Memory B cell (primary cell): ENCODE data around the gene CPLX3.

Experiments
- ATAC-seq: fragments of 150-1000 bp; cut with Tn5 transposase; 2 replicates; pipeline ENCODE4 v1.10.0; 2021; ENCODE audit warnings: low read depth, mild to moderate bottlenecking, moderate library complexity
- DNase-seq, 2 donors: peaks; one replicate each; pipeline ENCODE4 v3.0.0; 2022; ENCODE audit warnings: low spot score in 2 of 2
- H3K27ac Mint-ChIP-seq: one replicate; pipeline ENCODE4 v1.8.0; 2022; ENCODE audit warnings: mild to moderate bottlenecking, moderate library complexity, mixed read lengths
- H3K27me3 Mint-ChIP-seq: one replicate; pipeline ENCODE4 v1.8.0; 2022; ENCODE audit warnings: mixed read lengths
- H3K36me3 Mint-ChIP-seq: one replicate; pipeline ENCODE4 v1.8.0; 2022; ENCODE audit warnings: mild to moderate bottlenecking, mixed read lengths
- H3K4me1 Mint-ChIP-seq: one replicate; pipeline ENCODE4 v1.8.0; 2022; ENCODE audit warnings: mixed read lengths
- H3K4me3 Mint-ChIP-seq: one replicate; pipeline ENCODE4 v1.8.0; 2022; ENCODE audit warnings: mild to moderate bottlenecking, moderate library complexity, mixed read lengths
- H3K9me3 Mint-ChIP-seq: one replicate; pipeline ENCODE4 v1.8.0; 2022; ENCODE audit warnings: mixed read lengths

CPLX3 gene

GRCh38 chr15:74822233-74822632 lies 4.2 kb upstream of the CPLX3 start:
- DNase-seq (no peak), ATAC-seq (no peak)
- Mint-ChIP-seq H3K9me3 (no peaks in the 10 kb centered on the region), H3K27ac (no peak overlapping the region), H3K4me3 (no peak overlapping the region), H3K27me3 (peaks cover 3% of the 10 kb centered on the region), H3K4me1 (peaks cover 41% of the 10 kb centered on the region), H3K36me3 (no peaks in the 10 kb centered on the region)

- DNase-seq, result no peak
- no peak overlapping the region for H3K27ac Mint-ChIP-seq
- H3K36me3 Mint-ChIP-seq, result no peaks in the 10 kb centered on the region
- ATAC-seq, result no peak
- peaks cover 4% of the 10 kb centered on the region for H3K27me3 Mint-ChIP-seq
- peaks cover 35% of the 10 kb centered on the region for H3K4me1 Mint-ChIP-seq
- H3K4me3 Mint-ChIP-seq, result no peak overlapping the region
- no peaks in the 10 kb centered on the region for H3K9me3 Mint-ChIP-seq
These were observed 3.1 kb upstream of the CPLX3 start for GRCh38 chr15:74823324-74823723.

DNA sequence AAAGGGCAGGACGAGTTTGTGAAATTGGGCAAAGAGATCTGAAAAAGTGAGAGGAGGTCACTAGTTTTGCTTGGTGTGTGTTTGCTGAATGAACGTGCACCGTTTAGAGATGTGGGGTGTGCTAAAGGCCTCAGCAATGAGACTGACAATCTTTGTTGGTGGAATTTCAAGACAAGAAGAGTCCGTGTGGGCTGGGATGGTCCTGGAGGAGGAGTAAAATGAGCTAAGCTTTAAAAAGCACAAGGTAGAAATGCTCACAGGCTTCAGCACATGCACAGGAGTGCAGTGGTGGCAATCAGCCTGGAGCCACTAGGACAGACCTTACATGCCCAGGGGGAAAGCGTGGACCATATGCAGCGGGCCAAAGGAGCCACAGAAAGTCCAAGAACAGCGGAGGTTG lies 1.5 kb upstream of the CPLX3 start:
- Mint-ChIP-seq H3K36me3 (no peaks in the 10 kb centered on the region), H3K27me3 (peaks cover 4% of the 10 kb centered on the region), H3K4me3 (no peak overlapping the region), H3K4me1 (peaks cover 23% of the 10 kb centered on the region), H3K27ac (no peak overlapping the region), H3K9me3 (no peaks in the 10 kb centered on the region)
- ATAC-seq (no peak), DNase-seq (no peak)

GRCh38 chr15:74825866-74826265 lies 561 bp upstream of the CPLX3 start:
- H3K27me3 Mint-ChIP-seq, result peaks cover 4% of the 10 kb centered on the region
- no peak overlapping the region for H3K4me3 Mint-ChIP-seq
- H3K36me3 Mint-ChIP-seq, result no peaks in the 10 kb centered on the region
- DNase-seq (no peak), ATAC-seq (no peak)
- H3K9me3 Mint-ChIP-seq, result no peaks in the 10 kb centered on the region
- peaks cover 15% of the 10 kb centered on the region for H3K4me1 Mint-ChIP-seq
- H3K27ac Mint-ChIP-seq, result no peak overlapping the region

DNA sequence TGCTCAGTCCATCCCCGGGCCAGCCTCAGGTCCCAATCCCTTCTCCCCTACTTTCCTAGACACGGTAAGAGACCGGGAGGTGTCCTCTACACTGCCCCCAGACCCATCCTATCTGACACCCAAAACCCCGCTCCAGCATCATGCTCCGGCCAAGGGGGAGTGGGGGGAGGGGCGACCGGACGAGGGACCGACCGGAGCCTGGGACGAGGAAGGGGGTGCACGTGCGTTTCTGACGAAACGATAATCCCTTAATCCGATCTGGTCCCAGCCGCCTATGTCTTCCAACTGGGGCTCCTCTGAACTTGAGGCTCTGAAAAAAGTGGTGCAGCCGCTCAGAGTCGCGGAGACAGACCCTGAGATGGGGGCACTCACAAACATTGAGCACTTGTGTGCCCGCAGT lies 494 bp downstream of the CPLX3 start:
- peaks cover 6% of the 10 kb centered on the region for H3K4me1 Mint-ChIP-seq
- no peaks in the 10 kb centered on the region for H3K36me3 Mint-ChIP-seq
- ATAC-seq, result no peak
- no peaks in the 10 kb centered on the region for H3K9me3 Mint-ChIP-seq
- peaks cover 4% of the 10 kb centered on the region for H3K27me3 Mint-ChIP-seq
- no peak overlapping the region for H3K27ac Mint-ChIP-seq
- no peak for DNase-seq
- no peak overlapping the region for H3K4me3 Mint-ChIP-seq

DNA sequence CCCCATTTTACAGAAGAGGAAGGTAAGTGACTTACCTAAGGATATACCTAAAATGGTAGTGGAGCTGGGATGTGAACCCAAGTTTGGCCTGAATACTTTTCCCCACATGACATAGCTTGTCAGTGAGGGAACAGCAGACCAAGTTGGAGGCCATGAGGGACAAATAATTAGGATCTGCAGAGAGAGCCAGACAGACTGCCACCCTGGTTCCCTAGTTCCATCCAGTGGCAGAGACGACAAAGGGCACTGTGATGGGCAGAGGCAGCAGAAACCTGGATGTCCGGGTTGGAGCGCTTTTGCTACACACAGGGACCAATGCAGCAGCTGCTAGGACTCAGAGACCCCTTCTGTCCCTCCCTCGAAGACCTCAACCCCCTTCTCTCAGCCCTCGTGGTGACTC lies 1.2 kb downstream of the CPLX3 start:
- Mint-ChIP-seq H3K36me3 (no peaks in the 10 kb centered on the region), H3K27ac (no peak overlapping the region), H3K9me3 (no peaks in the 10 kb centered on the region), H3K4me1 (peaks cover 6% of the 10 kb centered on the region), H3K4me3 (no peak overlapping the region), H3K27me3 (peaks cover 4% of the 10 kb centered on the region)
- no peak for DNase-seq
- ATAC-seq, result no peak

DNA sequence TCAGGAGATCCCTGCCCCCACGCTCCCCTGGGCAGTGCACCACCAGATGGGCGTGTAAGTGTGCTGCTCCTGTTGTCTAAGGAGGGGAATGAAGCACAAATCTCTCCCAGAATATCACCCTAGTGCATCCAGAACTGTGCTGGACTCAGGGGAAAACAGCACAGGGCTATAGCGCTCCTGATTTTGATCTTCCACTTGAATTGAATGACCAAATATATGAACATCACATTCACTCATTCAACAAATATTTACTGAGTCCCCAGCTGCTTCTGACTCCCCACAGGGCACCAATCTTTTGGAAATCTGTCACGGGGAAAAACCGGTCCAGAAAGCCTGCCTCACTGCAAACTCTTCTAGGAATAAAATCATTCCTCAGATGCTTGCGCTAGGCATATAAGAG lies 2.4 kb downstream of the CPLX3 start:
- Mint-ChIP-seq H3K27ac (no peak overlapping the region), H3K27me3 (peaks cover 4% of the 10 kb centered on the region), H3K36me3 (no peaks in the 10 kb centered on the region), H3K4me1 (peaks cover 11% of the 10 kb centered on the region), H3K4me3 (no peak overlapping the region), H3K9me3 (no peaks in the 10 kb centered on the region)
- ATAC-seq, result no peak
- no peak for DNase-seq

- H3K4me3 Mint-ChIP-seq, result no peak overlapping the region
- peaks cover 11% of the 10 kb centered on the region for H3K4me1 Mint-ChIP-seq
- ATAC-seq (no peak), DNase-seq (no peak)
- no peaks in the 10 kb centered on the region for H3K36me3 Mint-ChIP-seq
- H3K27me3 Mint-ChIP-seq, result peaks cover 4% of the 10 kb centered on the region
- no peaks in the 10 kb centered on the region for H3K9me3 Mint-ChIP-seq
- H3K27ac Mint-ChIP-seq, result no peak overlapping the region
These were observed 3.1 kb downstream of the CPLX3 start for GRCh38 chr15:74829486-74829885.

DNA sequence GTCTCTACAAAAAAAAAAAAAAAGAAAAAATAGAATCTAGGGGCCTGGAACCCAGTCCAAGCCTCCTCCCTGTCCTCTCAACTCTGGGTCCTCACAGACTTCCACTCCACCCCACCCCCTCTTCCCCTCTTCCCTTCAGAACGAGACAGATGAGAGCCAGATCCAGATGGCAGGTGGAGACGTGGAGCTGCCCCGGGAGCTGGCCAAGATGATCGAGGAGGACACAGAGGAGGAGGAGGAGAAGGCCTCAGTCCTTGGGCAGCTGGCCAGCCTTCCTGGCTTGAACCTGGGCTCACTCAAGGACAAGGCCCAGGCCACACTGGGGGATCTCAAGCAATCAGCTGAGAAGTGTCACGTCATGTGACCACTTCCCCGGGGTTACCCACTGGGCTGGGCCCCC lies 3.6 kb downstream of the CPLX3 start:
- Mint-ChIP-seq H3K36me3 (no peaks in the 10 kb centered on the region), H3K27me3 (peaks cover 4% of the 10 kb centered on the region), H3K4me3 (no peak overlapping the region), H3K9me3 (no peaks in the 10 kb centered on the region), H3K4me1 (peaks cover 9% of the 10 kb centered on the region), H3K27ac (no peak overlapping the region)
- no peak for DNase-seq
- no peak for ATAC-seq

GRCh38 chr15:74830868-74831267 lies 4.4 kb downstream of the CPLX3 start:
- Mint-ChIP-seq H3K4me1 (peaks cover 11% of the 10 kb centered on the region), H3K36me3 (no peaks in the 10 kb centered on the region), H3K27me3 (peaks cover 4% of the 10 kb centered on the region), H3K9me3 (no peaks in the 10 kb centered on the region), H3K27ac (no peak overlapping the region), H3K4me3 (no peak overlapping the region)
- no peak for ATAC-seq
- DNase-seq, result no peak

GRCh38 chr15:74831813-74832495 lies 5.5 kb downstream of the CPLX3 start:
- no peak overlapping the region for H3K27ac Mint-ChIP-seq
- ATAC-seq (no peak), DNase-seq (no peak)
- H3K9me3 Mint-ChIP-seq, result no peaks in the 10 kb centered on the region
- H3K4me3 Mint-ChIP-seq, result no peak overlapping the region
- H3K27me3 Mint-ChIP-seq, result peaks cover 4% of the 10 kb centered on the region
- no peaks in the 10 kb centered on the region for H3K36me3 Mint-ChIP-seq
- H3K4me1 Mint-ChIP-seq, result peaks cover 8% of the 10 kb centered on the region

DNA sequence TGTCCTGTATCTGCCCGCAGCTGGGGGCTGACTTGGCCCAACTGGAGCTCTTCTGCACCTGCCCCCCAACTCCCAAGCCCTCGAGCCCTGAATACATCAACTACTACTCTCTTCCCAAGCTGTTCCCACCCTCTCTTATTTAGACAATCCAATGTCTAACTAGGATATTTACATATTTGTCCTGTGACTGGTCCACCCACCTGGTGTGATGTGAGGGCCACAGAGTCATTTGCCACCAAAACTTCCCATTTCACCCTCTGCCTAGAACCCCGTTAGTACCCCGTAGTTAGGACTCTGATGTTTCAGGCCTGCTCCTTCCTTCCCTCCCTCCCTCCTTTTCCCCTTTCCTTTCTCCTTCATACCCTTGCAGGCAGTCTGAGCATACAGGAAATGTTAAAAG lies 6.4 kb downstream of the CPLX3 start:
- Mint-ChIP-seq H3K36me3 (no peaks in the 10 kb centered on the region), H3K9me3 (no peaks in the 10 kb centered on the region), H3K4me1 (peaks cover 8% of the 10 kb centered on the region), H3K27ac (no peak overlapping the region), H3K4me3 (no peak overlapping the region), H3K27me3 (peaks cover 2% of the 10 kb centered on the region)
- ATAC-seq (no peak), DNase-seq (no peak)

GRCh38 chr15:74833376-74834107 lies 7.1 kb downstream of the CPLX3 start:
- Mint-ChIP-seq H3K4me3 (no peak overlapping the region), H3K36me3 (no peaks in the 10 kb centered on the region), H3K9me3 (no peaks in the 10 kb centered on the region), H3K27ac (no peak overlapping the region), H3K27me3 (no peaks in the 10 kb centered on the region), H3K4me1 (peaks cover 8% of the 10 kb centered on the region)
- ATAC-seq (no peak), DNase-seq (no peak)

GRCh38 chr15:74835312-74835823 lies 8.9 kb downstream of the CPLX3 start:
- H3K27me3 Mint-ChIP-seq, result no peaks in the 10 kb centered on the region
- peak; percentile 32 to 53 for DNase-seq
- H3K27ac Mint-ChIP-seq, result no peak overlapping the region
- peak; percentile 60 for ATAC-seq
- H3K9me3 Mint-ChIP-seq, result no peaks in the 10 kb centered on the region
- no peaks in the 10 kb centered on the region for H3K36me3 Mint-ChIP-seq
- peaks cover 12% of the 10 kb centered on the region for H3K4me1 Mint-ChIP-seq
- no peak overlapping the region for H3K4me3 Mint-ChIP-seq

GRCh38 chr15:74836846-74837245 lies 10.4 kb downstream of the CPLX3 start:
- no peaks in the 10 kb centered on the region for H3K36me3 Mint-ChIP-seq
- H3K9me3 Mint-ChIP-seq, result no peaks in the 10 kb centered on the region
- peaks cover 25% of the 10 kb centered on the region for H3K4me1 Mint-ChIP-seq
- no peak overlapping the region for H3K4me3 Mint-ChIP-seq
- no peak for DNase-seq
- no peaks in the 10 kb centered on the region for H3K27me3 Mint-ChIP-seq
- ATAC-seq, result no peak
- peak overlapping the region; percentile 40 for H3K27ac Mint-ChIP-seq
